Right ventricle myocardium superior (tissue), 1 donor: ENCODE data around the gene ARPC2. TPM values are rescaled to one million over a fixed set of nuclear protein-coding genes. Genes with fewer than 3 reads are reported as not detected.
A peak's percentile ranks its signal among the peaks of the same experiment; 100 is the strongest.
"Not testable (repeated sequence)": the region's sequence is repeated elsewhere in the genome, so short reads cannot be mapped to it uniquely, and the experiment has no call there.

Source experiments
- ATAC-seq: fragments of 200-7000 bp; cut with Tn5 transposase; one replicate; pipeline ENCODE4 v1.9.1; 2020; ENCODE audit warnings: mild to moderate bottlenecking; ENCODE audit not compliant: poor library complexity
- DNase-seq: peaks from one replicate; pipeline ENCODE4 v3.0.0-alpha.2; 2020
- intact Hi-C: fragments of 100-400 bp; cut with DNase I; formaldehyde crosslinking; loops from one replicate; pipeline ENCODE4 v1.11.2; 2022
- total RNA-seq: library from RNA; stranded (reverse); fragmentation: NEBNext Ultra II Directional; extraction: Animal tissue kit (Norgen Biotek cat#: 25700); gene quantifications from one replicate; pipeline ENCODE4 v1.2.1, GENCODE V29; 2021
- donor health status: DM: no; HTN: yes; CAD: no; lungs with severe emphysema.

The ARPC2 gene
- total RNA-seq, 1 donor from 2014 or later: 123 TPM

- intact Hi-C loops: no loop called here
- ATAC-seq (no peak), DNase-seq (no peak)
These were observed 47.0 kb downstream of the ARPC2 start for GRCh38 chr2:218263817-218264641.

- ATAC-seq: no peak
- DNase-seq: peak; percentile 32
- intact Hi-C loops: loop anchor here (5.0 kb wide), 1 partner anchor 78 kb away; no protein-coding TSS in a partner anchor
These were observed 48.0 kb downstream of the ARPC2 start for GRCh38 chr2:218264773-218265561.

GRCh38 chr2:218265626-218266025 lies 48.6 kb downstream of the ARPC2 start:
- intact Hi-C loops: loop anchor here (5.0 kb wide), 1 partner anchor 78 kb away; no protein-coding TSS in a partner anchor
- ATAC-seq (no peak), DNase-seq (peak; percentile 30)

- intact Hi-C loops: loop anchor here (5.0 kb wide), 1 partner anchor 79 kb away; no protein-coding TSS in a partner anchor
- ATAC-seq: no peak
These were observed 49.5 kb downstream of the ARPC2 start for GRCh38 chr2:218266316-218266979.

GRCh38 chr2:218267259-218267658 lies 50.3 kb downstream of the ARPC2 start:
- DNase-seq (peak; percentile 21), ATAC-seq (no peak)
- intact Hi-C loops: loop anchor here (5.0 kb wide), 1 partner anchor 80 kb away; no protein-coding TSS in a partner anchor

More at GRCh38 chr2:218266316-218266979, 49.5 kb downstream of the ARPC2 start:
- DNase-seq: peak; percentile 37

GRCh38 chr2:218269900-218270720 lies 53.1 kb downstream of the ARPC2 start, which contains the start of the genes AAMP and PNKD:
Gene AAMP (minus strand): TSS chr2:218270137. CDS start chr2:218270086, 51 bp downstream.
Gene PNKD (plus strand): TSS chr2:218270519. CDS start chr2:218270536, 17 bp downstream.
- intact Hi-C loops: loop anchor here (5.0 to 10.0 kb wide), 2 partner anchors 83 to 195 kb away; no protein-coding TSS in a partner anchor
- DNase-seq: peak; percentile 100
- ATAC-seq: peak; percentile 94

GRCh38 chr2:218270721-218271486 lies 53.9 kb downstream of the ARPC2 start:
- peak; percentile 42 for DNase-seq
- no peak for ATAC-seq
- intact Hi-C loops: loop anchor here (10.0 kb wide), 1 partner anchor 194 kb away; no protein-coding TSS in a partner anchor

- DNase-seq: no peak
- intact Hi-C loops: loop anchor here (10.0 kb wide), 1 partner anchor 193 kb away; no protein-coding TSS in a partner anchor
- ATAC-seq: no peak
These were observed 54.5 kb downstream of the ARPC2 start for GRCh38 chr2:218271487-218271797.

GRCh38 chr2:218271865-218272530 lies 55.0 kb downstream of the ARPC2 start:
- intact Hi-C loops: loop anchor here (10.0 kb wide), 1 partner anchor 193 kb away; no protein-coding TSS in a partner anchor
- ATAC-seq (no peak), DNase-seq (no peak)

- peak; percentile 88 for DNase-seq
- intact Hi-C loops: loop anchor here (10.0 kb wide), 1 partner anchor 192 kb away; no protein-coding TSS in a partner anchor
- ATAC-seq: peak; percentile 46
These were observed 55.7 kb downstream of the ARPC2 start for GRCh38 chr2:218272531-218273212.

GRCh38 chr2:218273214-218273907 lies 56.4 kb downstream of the ARPC2 start:
- intact Hi-C loops: loop anchor here (10.0 kb wide), 1 partner anchor 191 kb away; no protein-coding TSS in a partner anchor
- not testable (repeated sequence) for ATAC-seq
- peak; percentile 47 for DNase-seq

- ATAC-seq: no peak
- no peak for DNase-seq
- intact Hi-C loops: loop anchor here (10.0 kb wide), 1 partner anchor 191 kb away; no protein-coding TSS in a partner anchor
These were observed 56.9 kb downstream of the ARPC2 start for GRCh38 chr2:218273908-218274249.

GRCh38 chr2:218274586-218274985 lies 57.6 kb downstream of the ARPC2 start:
- intact Hi-C loops: loop anchor here (10.0 kb wide), 1 partner anchor 190 kb away; no protein-coding TSS in a partner anchor
- DNase-seq: no peak
- ATAC-seq: no peak

GRCh38 chr2:218275371-218276072 lies 58.5 kb downstream of the ARPC2 start:
- no peak for ATAC-seq
- intact Hi-C loops: loop anchor here (10.0 kb wide), 1 partner anchor 189 kb away; no protein-coding TSS in a partner anchor
- DNase-seq: no peak
